ENCODE results near the gene SYT13.
A peak's percentile ranks its signal among the peaks of the same experiment; 100 is the strongest.

Gene SYT13, protein sequence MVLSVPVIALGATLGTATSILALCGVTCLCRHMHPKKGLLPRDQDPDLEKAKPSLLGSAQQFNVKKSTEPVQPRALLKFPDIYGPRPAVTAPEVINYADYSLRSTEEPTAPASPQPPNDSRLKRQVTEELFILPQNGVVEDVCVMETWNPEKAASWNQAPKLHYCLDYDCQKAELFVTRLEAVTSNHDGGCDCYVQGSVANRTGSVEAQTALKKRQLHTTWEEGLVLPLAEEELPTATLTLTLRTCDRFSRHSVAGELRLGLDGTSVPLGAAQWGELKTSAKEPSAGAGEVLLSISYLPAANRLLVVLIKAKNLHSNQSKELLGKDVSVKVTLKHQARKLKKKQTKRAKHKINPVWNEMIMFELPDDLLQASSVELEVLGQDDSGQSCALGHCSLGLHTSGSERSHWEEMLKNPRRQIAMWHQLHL

DNA sequence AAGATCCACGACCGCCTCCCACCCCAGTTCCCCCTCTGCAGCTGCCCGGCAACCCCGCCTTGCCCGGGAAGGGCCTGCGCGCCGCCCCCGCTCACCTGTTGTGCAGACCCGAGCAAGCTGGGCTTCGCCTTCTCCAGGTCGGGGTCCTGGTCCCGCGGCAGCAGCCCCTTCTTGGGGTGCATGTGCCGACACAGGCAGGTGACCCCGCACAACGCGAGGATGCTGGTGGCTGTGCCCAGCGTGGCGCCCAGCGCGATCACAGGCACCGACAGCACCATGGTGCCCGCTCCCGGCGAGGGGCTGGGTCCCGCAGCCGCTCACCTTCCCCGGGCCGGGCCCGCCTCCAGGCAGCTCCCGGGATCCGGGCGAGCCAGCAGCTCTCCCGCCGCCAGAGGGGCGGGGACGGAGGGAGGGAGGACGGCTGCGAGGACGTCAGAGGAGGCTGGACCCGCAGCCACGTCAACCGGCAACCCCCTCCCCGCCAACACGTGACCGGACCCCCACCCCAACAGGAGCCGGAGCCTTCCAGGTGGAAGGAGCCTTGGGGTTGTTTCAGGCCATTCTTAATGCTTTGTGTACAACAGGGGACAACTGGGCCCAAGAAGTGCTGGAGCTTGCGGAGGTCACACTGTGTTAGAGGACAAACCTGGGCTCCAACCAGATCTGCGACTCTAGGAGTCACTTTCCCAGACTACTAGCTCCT is at the start of gene SYT13:
Gene SYT13, minus strand, starts transcription at position 412 of the 703 bp plus-strand sequence. Its CDS starts 134 bp downstream, at position 278.
- peak; percentile 27 for DNase-seq (ENCODE audit: low spot score)

GRCh38 chr11:45335434-45335833 is 49.3 kb upstream of the SYT13 start:
- DNase-seq (ENCODE audit: low spot score) = no peak

GRCh38 chr11:45334836-45335235 is 48.7 kb upstream of the SYT13 start:
- DNase-seq (ENCODE audit: low spot score) = no peak

GRCh38 chr11:45334410-45334809 is 48.3 kb upstream of the SYT13 start:
- DNase-seq (ENCODE audit: low spot score) = no peak

GRCh38 chr11:45333001-45333971 is 47.1 kb upstream of the SYT13 start:
- DNase-seq (ENCODE audit: low spot score) = peak; percentile 49

DNA sequence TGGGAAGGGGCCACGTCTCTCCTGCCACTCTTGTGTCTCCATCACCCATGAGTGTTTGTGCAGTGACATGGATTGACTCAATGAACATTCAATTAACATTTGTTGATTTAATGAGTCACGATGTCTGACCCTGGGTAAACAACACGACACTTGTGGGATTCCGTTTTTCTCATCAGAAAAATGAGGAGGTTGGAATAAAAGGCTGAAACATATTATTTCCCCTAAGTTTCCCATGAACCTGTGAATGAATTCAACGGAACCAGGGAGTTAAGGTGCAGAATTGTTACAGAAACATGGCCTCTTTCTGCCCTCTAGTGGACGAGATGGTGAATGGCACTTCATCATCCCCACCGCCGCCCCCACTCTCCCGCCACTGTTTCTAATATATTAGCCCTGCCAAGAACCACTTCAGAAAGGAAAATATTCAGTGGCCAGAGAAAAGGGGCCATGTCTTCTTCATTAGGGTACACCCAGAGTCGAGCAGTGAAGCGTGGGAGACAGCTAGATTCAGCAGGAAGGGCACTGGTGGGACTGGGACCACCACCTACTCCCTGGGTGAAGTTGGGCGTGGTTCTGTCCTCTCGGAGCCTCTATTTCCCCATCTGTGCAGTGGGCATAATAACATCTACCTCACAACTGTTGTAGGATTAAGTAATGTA is 46.3 kb upstream of the SYT13 start:
- DNase-seq (ENCODE audit: low spot score) = peak; percentile 79

DNA sequence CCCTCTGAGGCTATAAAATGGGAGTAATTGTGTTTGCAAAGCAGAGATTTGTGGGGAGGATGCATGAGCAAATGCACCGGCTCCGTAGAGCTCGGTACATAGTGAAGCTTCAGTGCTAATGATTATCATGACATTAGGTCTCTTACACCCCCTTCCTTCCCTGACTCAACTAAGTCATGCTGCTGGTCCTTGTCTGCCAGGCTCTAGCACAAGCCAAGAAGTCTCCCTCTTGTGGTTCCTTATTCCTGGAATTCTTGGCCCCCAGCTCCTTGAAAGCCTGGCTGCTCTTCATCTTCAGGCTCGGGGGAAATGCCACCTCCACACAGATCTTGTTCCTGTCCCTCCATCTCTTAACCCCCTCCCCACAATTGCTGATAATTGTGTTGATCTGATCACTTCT is 45.7 kb upstream of the SYT13 start:
- no peak for DNase-seq (ENCODE audit: low spot score)

GRCh38 chr11:45328726-45329125 is 42.6 kb upstream of the SYT13 start:
- no peak for DNase-seq (ENCODE audit: low spot score)

- no peak for DNase-seq (ENCODE audit: low spot score)
Observed at GRCh38 chr11:45324459-45324858, 38.3 kb upstream of the SYT13 start.

- DNase-seq (ENCODE audit: low spot score) = no peak
Observed at GRCh38 chr11:45323601-45324249, 37.6 kb upstream of the SYT13 start.

DNA sequence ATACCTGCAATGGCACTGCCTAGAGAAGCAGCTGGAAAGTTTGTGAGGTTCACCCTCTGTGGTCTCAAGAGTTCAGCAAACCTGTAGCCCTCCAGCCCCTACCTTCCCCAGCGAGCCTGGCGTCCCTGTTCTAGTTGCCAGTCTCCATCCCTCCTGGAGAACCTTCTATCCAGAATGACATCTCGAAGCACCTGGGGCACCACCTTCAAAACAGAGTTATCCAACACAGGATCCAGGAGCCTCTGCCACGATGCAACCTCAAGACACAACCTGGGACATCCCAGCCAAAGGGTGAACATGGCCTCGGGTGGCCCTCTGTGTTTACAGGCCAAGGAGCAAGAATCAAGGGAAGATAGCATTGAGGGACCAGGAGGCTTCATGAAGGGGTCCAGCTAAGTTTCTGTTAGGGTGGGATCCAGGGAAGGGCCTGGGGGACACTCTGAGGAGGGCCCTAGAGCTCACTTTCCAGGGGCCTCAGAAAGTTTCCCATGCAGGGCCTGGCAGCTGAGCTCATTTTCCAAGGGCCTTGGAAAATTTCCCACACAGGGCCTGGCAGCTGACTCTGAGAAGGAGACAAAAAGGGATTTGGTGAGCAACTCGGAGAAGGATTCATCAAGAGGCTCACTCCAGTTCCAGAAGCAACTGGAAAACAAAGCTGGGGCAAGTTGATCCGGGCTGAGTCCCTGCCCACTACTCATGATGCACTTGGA is 36.9 kb upstream of the SYT13 start:
- no peak for DNase-seq (ENCODE audit: low spot score)

GRCh38 chr11:45322111-45322705 is 36.1 kb upstream of the SYT13 start:
- DNase-seq (ENCODE audit: low spot score) = no peak

DNA sequence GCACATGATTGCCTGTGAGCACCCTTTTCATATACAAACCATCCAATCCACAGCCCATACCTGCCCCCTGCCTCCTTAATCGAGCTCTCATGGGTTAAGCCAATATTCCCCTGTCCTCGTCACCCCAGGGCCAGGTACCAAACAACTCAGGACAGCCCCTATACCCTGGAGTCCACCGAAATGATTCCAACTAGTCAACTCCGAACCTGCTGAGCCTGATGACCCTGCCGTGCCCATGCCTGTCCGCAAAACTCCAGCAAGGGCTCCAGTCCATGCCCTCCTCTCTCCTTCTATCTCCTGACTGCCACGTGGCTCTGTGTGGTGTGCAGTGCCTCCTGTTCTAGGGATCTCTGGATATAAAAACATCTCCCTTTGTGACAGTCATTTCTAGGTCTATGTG is 35.5 kb upstream of the SYT13 start:
- no peak for DNase-seq (ENCODE audit: low spot score)

DNA sequence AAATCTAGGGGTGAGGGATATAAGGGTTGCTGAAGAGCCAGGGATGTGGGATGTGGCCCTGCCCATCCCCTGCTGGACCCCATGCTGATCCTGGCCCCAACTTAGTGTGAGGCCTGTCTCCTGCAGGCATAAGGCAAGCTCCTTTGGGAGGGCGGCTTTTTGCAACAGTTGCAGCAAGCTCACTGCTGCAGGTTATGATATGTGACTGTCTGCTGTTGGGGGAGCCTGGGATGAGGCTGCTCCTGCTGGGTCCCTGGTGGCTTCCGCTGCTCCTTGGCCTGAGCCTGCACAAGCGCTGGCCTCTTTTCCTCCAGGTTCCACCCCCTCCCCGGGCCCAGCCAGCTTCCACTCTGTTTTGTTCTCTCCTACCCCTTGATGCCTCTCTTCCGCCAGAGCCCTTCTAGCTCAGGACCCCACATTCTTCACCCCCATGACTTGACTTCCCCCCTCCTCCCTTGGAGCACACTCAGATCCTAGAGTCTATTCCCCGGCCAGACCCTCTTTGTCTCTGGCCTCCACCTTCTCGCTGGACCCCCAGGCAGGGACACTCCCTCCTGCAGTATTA is 35.0 kb upstream of the SYT13 start:
- DNase-seq (ENCODE audit: low spot score) = no peak

DNA sequence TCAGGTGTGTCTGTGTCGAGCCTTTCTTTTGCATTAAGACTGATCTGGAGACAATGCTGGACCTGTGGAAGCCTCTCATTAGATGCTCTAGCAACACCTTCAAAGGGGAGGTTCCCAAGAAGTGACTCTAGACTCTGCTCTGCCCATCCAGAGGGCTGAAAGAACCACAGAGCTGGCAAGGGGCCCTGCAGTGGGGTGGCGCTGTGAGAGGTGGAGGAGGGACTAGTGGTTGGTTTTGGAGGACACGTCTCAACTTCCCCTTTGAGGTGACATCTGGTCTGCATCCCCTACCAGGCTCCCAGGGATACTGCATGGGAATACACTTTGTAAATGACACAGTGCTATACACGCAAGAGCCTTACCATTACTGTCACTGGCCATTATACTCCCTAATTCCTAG is 34.2 kb upstream of the SYT13 start:
- no peak for DNase-seq (ENCODE audit: low spot score)

DNA sequence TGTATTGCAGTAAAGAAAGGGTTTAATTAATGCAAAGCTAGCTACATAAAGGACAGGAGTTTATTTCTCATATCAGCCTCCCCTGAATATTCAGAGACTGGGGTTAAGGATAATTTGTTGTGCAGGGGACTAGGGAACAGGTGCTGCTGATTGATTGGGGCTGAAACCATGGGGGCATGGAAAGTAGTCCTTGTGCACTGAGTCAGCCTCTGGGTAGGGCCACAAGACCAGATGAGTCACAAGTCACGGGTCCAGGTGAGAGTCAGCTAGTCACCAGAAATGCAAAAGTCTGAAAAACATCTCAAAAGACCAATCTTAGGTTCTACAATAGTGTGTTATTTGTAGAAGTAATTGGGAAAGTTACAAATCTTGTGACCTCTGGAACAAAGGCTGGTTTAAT is 32.9 kb upstream of the SYT13 start:
- DNase-seq (ENCODE audit: low spot score) = no peak

DNA sequence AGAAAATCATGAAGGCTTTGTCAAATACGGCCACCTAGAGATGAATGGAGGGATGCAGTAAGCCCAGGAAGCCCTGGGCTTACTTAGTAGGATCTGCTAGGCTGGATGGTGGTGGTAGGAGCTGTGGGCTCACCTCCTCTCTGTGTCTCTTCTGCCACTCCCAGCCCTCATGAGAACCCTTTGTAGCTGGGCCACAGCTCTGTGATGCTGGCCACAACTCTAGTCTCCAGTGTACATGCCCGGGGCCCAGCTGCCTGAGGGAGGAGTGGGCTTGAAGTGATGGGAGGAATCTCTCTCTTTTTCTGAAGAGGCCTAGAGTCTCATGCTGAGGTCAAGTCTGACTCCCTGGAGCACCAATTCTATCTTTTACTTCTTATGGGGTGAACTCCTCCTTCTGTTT is 32.4 kb upstream of the SYT13 start:
- DNase-seq (ENCODE audit: low spot score) = no peak

- DNase-seq (ENCODE audit: low spot score) = no peak
Observed at GRCh38 chr11:45316258-45316657, 30.1 kb upstream of the SYT13 start.

DNA sequence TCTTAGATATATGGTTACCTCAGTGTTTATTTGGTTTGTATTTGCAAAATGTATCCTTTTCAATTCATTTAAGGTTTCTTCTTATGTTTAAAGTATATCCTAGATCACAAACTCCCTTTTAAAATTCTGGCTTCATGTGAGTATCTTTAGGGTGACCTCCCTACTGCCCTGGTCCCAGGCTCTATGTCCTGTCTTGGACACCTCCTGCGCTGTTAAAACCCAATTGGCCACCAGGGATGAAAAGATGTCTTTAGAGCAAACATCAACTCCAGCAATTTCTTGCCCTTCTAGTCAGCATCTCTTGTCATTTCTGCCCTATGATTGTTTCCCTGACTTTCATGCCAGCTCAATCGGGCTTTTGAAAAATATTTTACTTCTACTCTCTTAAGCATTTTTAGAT is 28.8 kb upstream of the SYT13 start:
- no peak for DNase-seq (ENCODE audit: low spot score)
